GM23248 (cell line): ENCODE measurements around the gene RAB6B. TPM values are rescaled to one million over a fixed set of nuclear protein-coding genes. Genes with fewer than 3 reads are reported as not detected.

Experiments
- DNase-seq: peaks from one replicate; pipeline ENCODE4 v3.0.0-alpha.2; 2015
- H2AFZ ChIP-seq: fragments of 200-600 bp; sonication (generic); 2 replicates; pipeline ENCODE4 v1.6.1; 2016; ENCODE audit warnings: antibody characterized with exemption
- H3F3A ChIP-seq: fragments of 200-600 bp; sonication (generic); 2 replicates; pipeline ENCODE4 v1.6.1; 2016; ENCODE audit warnings: mild to moderate bottlenecking, antibody characterized with exemption, mixed run types; ENCODE audit not compliant: insufficient read depth
- H3K27ac ChIP-seq: fragments of 200-600 bp; sonication (generic); 2 replicates; pipeline ENCODE4 v1.5.1; 2016; ENCODE audit warnings: mild to moderate bottlenecking
- H3K27me3 ChIP-seq: fragments of 200-600 bp; sonication (generic); replicated peaks from 2 replicates; pipeline ENCODE4 v1.6.1; 2016; ENCODE audit warnings: mild to moderate bottlenecking; ENCODE audit not compliant: insufficient read depth
- H3K36me3 ChIP-seq: fragments of 200-600 bp; sonication (generic); 2 replicates; pipeline ENCODE4 v1.6.1; 2016; ENCODE audit warnings: low read depth, mild to moderate bottlenecking
- H3K4me1 ChIP-seq: fragments of 200-600 bp; sonication (generic); 2 replicates; pipeline ENCODE4 v1.6.1; 2016; ENCODE audit warnings: mild to moderate bottlenecking; ENCODE audit not compliant: insufficient read depth
- H3K4me2 ChIP-seq: fragments of 200-600 bp; sonication (generic); one replicate; pipeline ENCODE4 v1.6.1; 2016; ENCODE audit warnings: mild to moderate bottlenecking; ENCODE audit not compliant: unreplicated experiment
- H3K4me3 ChIP-seq: fragments of 200-600 bp; sonication (generic); 2 replicates; pipeline ENCODE4 v1.5.1; 2016; ENCODE audit warnings: mild to moderate bottlenecking
- H3K79me2 ChIP-seq: fragments of 200-600 bp; sonication (generic); 2 replicates; pipeline ENCODE4 v1.6.1; 2016; ENCODE audit warnings: mild to moderate bottlenecking; ENCODE audit not compliant: insufficient read depth
- H3K9ac ChIP-seq: fragments of 200-600 bp; sonication (generic); 2 replicates; pipeline ENCODE4 v1.6.1; 2016; ENCODE audit warnings: mild to moderate bottlenecking
- H3K9me2 ChIP-seq: fragments of 200-600 bp; sonication (generic); 2 replicates; pipeline ENCODE4 v1.6.1; 2016; ENCODE audit warnings: mixed run types, mild to moderate bottlenecking, moderate library complexity; ENCODE audit not compliant: insufficient read depth
- H3K9me3 ChIP-seq: fragments of 200-600 bp; sonication (generic); one replicate; pipeline ENCODE4 v1.6.1; 2017; ENCODE audit warnings: low read depth
- H4K20me1 ChIP-seq: fragments of 200-600 bp; sonication (generic); 2 replicates; pipeline ENCODE4 v1.6.0; 2016; ENCODE audit not compliant: insufficient read depth
- EZH2 ChIP-seq: fragments of 200-600 bp; sonication (generic); IDR thresholded peaks from 2 replicates; pipeline ENCODE4 v1.6.1; 2018; ENCODE audit warnings: antibody characterized with exemption, mild to moderate bottlenecking; ENCODE audit not compliant: insufficient read depth, poor library complexity, severe bottlenecking
- EZH2phosphoT487 ChIP-seq: fragments of 200-600 bp; sonication (generic); IDR thresholded peaks from 2 replicates; pipeline ENCODE4 v1.6.1; 2018; ENCODE audit warnings: antibody characterized with exemption, moderate library complexity, mild to moderate bottlenecking, low read depth; ENCODE audit not compliant: insufficient read depth
- WGBS, 2 experiments: methylation state at CpG; one replicate each; pipeline ENCODE4 v1.1.6; 2015 to 2017; ENCODE audit warnings: low lambda C conversion rate in 2 of 2, low coverage in 1 of 2; ENCODE audit errors: missing lambda C conversion rate in 2 of 2; 5-methylcytosine and 5-hydroxymethylcytosine counted together
- in situ Hi-C: fragments of 300-500 bp; cut with MboI; formaldehyde crosslinking; loops from 2 replicates; pipeline ENCODE4 v1.15.0; 2020
- polyA plus RNA-seq: library from polyadenylated mRNA; unstranded; fragments of >200 nt; fragmentation: Nextera tagmentation; extraction: Ambion mirVana; gene quantifications from 2 replicates; pipeline ENCODE4 v1.2.1, GENCODE V29; 2016
- total RNA-seq: library from RNA; depleted of rRNA; stranded (reverse); fragments of >200 nt; shearing (Covaris generic); gene quantifications from 2 replicates; pipeline ENCODE4 v1.2.3, GENCODE V29; 2014; rRNA removed

Gene RAB6B
- total and polyA plus RNA-seq, 2 experiments from 2014 or later = 0.59 to 0.76 TPM

GRCh38 chr3:133775309-133775708 lies 120.4 kb downstream of the RAB6B start:
- WGBS, 2 experiments = 45 to 54% methylated on average over 9 of the region's 9 CpGs
- no peak for DNase-seq
- H3K9ac ChIP-seq = no peak overlapping the region
- in situ Hi-C loops = no loop called here
- H3K79me2 ChIP-seq = no peaks in the 10 kb centered on the region
- H3K27me3 ChIP-seq = no peaks in the 10 kb centered on the region; the same call in 1 of the 2 replicates
- no peaks in the 10 kb centered on the region for H3F3A ChIP-seq
- no peaks in the 10 kb centered on the region for H3K9me3 ChIP-seq
- no peaks in the 10 kb centered on the region for H3K9me2 ChIP-seq
- H2AFZ ChIP-seq = no peak overlapping the region
- no peak overlapping the region for H3K4me3 ChIP-seq
- no peaks in the 10 kb centered on the region for H3K36me3 ChIP-seq
- no peak overlapping the region for H3K27ac ChIP-seq
- no peak for TF ChIP-seq EZH2phosphoT487
- no peak for TF ChIP-seq EZH2
- H3K4me2 ChIP-seq = no peak overlapping the region
- no peaks in the 10 kb centered on the region for H4K20me1 ChIP-seq
- H3K4me1 ChIP-seq = no peaks in the 10 kb centered on the region

Other genes starting within 250 kb of the RAB6B start
- gene TOPBP1, start 233.9 kb downstream of the RAB6B start, total RNA-seq = 21.0 and 31.0 TPM in 2 replicates
- gene TOPBP1, start 233.9 kb downstream of the RAB6B start, polyA plus RNA-seq = 8.2 and 9.4 TPM in 2 replicates
- gene TF, start 149.5 kb downstream of the RAB6B start, total RNA-seq = under 0.01 TPM in 1 of 2 replicates, not detected in the other
- gene TF, start 149.5 kb downstream of the RAB6B start, polyA plus RNA-seq = 0.05 TPM in 1 of 2 replicates, not detected in the other
- gene SRPRB, start 90.1 kb downstream of the RAB6B start, total RNA-seq = 82.5 and 110 TPM in 2 replicates
- gene SRPRB, start 90.1 kb downstream of the RAB6B start, polyA plus RNA-seq = 99.4 and 102 TPM in 2 replicates
- 0.22 and 0.63 TPM in 2 replicates for gene SLCO2A1, start 134.0 kb upstream of the RAB6B start, total RNA-seq
- 4.3 and 4.8 TPM in 2 replicates for gene SLCO2A1, start 134.0 kb upstream of the RAB6B start, polyA plus RNA-seq